ENCODE data around the gene PITPNC1. TPM values are rescaled to one million over a fixed set of nuclear protein-coding genes. Genes with fewer than 3 reads are reported as not detected.

Gene PITPNC1
- total RNA-seq, 1 donor from 2014 or later = 5.4 TPM

DNA sequence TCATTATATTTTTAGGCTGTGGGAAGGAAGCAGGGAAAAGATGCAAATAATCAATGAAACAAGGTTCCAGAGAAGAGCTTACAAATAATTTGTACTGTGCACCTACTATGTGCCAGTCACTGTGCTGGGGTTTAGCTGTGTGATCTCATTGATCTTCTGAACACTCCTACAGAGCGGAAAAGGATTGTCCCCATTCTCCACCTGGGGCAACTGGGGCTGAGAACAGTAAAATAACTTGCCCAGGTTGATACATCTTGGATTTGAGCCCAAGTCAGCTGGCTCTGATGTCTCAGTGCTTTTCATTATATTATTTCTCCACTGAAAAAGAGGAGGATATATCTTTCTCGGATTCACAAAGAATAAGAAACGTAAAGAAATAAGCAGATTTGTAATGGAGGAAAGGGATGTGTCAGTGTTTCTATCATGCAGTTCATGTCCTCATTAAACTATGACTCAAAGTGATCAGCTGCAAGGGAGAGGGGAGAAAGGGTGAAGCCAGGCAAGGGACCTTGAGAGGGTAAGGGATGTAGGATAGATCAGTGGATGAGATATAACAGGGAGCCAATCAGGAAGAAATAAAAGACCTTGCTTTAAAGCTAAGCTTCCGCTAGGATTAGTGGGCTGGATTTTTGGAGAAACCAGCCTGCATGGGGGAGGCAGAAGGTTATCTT is 197.0 kb downstream of the PITPNC1 start:
- H3K36me3 Mint-ChIP-seq (ENCODE audit: low read depth) = peaks cover 4% of the 10 kb centered on the region
- H3K4me3 Mint-ChIP-seq (ENCODE audit: unreplicated experiment) = no peak overlapping the region
- DNase-seq (ENCODE audit: low spot score) = no peak
- no peak overlapping the region for H3K27ac Mint-ChIP-seq (ENCODE audit: unreplicated experiment)
- no peaks in the 10 kb centered on the region for H3K9me3 Mint-ChIP-seq (ENCODE audit: low read depth)
- TF ChIP-seq, protein P1, sequence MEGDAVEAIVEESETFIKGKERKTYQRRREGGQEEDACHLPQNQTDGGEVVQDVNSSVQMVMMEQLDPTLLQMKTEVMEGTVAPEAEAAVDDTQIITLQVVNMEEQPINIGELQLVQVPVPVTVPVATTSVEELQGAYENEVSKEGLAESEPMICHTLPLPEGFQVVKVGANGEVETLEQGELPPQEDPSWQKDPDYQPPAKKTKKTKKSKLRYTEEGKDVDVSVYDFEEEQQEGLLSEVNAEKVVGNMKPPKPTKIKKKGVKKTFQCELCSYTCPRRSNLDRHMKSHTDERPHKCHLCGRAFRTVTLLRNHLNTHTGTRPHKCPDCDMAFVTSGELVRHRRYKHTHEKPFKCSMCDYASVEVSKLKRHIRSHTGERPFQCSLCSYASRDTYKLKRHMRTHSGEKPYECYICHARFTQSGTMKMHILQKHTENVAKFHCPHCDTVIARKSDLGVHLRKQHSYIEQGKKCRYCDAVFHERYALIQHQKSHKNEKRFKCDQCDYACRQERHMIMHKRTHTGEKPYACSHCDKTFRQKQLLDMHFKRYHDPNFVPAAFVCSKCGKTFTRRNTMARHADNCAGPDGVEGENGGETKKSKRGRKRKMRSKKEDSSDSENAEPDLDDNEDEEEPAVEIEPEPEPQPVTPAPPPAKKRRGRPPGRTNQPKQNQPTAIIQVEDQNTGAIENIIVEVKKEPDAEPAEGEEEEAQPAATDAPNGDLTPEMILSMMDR (IDR thresholded peaks at IDR 0.05) = no peak
- H3K4me1 Mint-ChIP-seq (ENCODE audit: low read depth) = no peaks in the 10 kb centered on the region
- peaks cover 3% of the 10 kb centered on the region for H3K27me3 Mint-ChIP-seq (ENCODE audit: low read depth)

DNA sequence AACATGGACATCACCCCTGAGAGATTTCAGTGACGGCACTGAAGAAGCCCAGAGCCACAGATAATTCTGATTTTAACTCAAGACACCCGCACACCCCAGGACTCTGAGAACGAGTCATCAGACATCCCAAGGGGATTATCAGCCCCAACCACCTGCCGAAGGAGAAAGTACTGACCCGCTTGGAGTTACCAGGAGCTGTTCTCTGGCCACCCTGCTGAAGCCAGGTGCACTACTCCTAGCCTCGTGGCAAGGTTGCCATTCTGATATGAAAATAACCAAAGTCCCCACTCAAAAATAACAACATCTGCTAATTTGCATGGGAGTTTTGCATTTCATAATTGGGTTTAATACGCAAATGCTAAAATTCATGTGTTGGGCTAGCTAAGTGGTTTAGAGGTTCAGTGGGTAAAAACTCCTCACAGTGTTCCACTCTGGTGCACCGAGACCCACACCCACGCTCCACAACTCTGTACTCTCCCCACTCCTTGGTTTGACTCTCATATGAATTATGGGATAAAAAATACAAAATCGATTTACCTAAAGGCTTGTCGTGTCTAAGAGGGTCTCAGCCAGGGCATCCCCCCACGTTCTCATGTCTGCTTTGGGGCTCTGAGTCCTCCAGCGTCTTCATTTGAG is 197.7 kb downstream of the PITPNC1 start:
- no peak overlapping the region for H3K4me3 Mint-ChIP-seq (ENCODE audit: unreplicated experiment)
- no peak for DNase-seq (ENCODE audit: low spot score)
- H3K4me1 Mint-ChIP-seq (ENCODE audit: low read depth) = no peaks in the 10 kb centered on the region
- peaks cover 3% of the 10 kb centered on the region for H3K27me3 Mint-ChIP-seq (ENCODE audit: low read depth)
- no peaks in the 10 kb centered on the region for H3K9me3 Mint-ChIP-seq (ENCODE audit: low read depth)
- no peak overlapping the region for H3K27ac Mint-ChIP-seq (ENCODE audit: unreplicated experiment)
- TF ChIP-seq, protein P1 (IDR thresholded peaks at IDR 0.05) = no peak
- peaks cover 4% of the 10 kb centered on the region for H3K36me3 Mint-ChIP-seq (ENCODE audit: low read depth)

DNA sequence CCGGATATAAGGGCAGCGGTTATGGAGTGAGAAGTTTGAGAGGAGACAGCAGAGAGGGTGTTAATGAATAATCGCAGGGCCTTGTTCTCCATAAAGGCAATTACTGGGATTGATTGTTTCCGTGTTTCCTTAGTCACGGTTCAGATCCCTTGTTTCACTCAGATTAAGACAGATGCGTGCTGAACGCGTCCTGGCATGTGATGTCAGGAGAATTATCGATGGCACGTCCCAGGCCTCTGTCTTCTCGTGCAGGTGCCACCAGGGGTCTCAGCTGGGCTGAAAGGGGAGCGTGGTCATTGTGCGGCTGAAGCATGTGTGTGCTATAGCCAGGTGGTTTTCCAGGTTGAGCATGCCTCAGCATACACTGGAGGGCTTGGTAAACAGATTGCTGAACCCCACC is 198.2 kb downstream of the PITPNC1 start:
- H3K4me1 Mint-ChIP-seq (ENCODE audit: low read depth) = no peaks in the 10 kb centered on the region
- H3K27me3 Mint-ChIP-seq (ENCODE audit: low read depth) = peaks cover 3% of the 10 kb centered on the region
- TF ChIP-seq, protein P1 (IDR thresholded peaks at IDR 0.05) = no peak
- no peaks in the 10 kb centered on the region for H3K9me3 Mint-ChIP-seq (ENCODE audit: low read depth)
- no peak overlapping the region for H3K27ac Mint-ChIP-seq (ENCODE audit: unreplicated experiment)
- DNase-seq (ENCODE audit: low spot score) = no peak
- no peak overlapping the region for H3K4me3 Mint-ChIP-seq (ENCODE audit: unreplicated experiment)
- peaks cover 4% of the 10 kb centered on the region for H3K36me3 Mint-ChIP-seq (ENCODE audit: low read depth)

DNA sequence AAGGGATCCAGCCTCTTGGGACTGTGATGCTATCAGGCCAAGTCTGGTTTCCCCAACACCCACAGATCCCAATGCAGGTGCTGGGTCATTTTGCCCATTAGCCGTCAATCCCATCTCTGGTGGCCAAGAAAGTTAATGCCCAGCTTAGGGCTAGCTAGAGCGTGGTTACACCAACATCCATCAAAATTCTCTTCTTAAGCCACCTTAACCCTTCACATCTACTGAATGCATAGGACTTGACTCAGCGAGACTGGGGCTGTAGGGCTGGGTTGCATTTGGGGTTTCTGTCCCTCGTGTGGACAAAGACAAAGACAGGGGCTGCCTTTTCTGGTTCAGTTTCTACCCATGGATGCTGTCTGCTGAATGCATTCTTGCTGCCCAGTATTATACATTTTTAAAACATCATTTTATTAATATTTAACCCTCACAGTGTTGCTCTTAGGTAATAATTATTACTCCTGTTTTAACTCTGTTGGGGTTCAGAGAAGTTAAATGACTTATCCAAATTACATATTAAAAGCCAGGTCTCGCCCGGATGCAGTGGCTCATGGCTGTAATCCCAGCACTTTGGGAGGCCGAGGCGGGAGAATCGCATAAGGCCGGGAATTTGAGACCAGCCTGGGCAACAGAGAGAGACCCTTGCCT is 199.5 kb downstream of the PITPNC1 start:
- no peaks in the 10 kb centered on the region for H3K9me3 Mint-ChIP-seq (ENCODE audit: low read depth)
- H3K36me3 Mint-ChIP-seq (ENCODE audit: low read depth) = peaks cover 4% of the 10 kb centered on the region
- no peaks in the 10 kb centered on the region for H3K4me1 Mint-ChIP-seq (ENCODE audit: low read depth)
- no peak for DNase-seq (ENCODE audit: low spot score)
- H3K4me3 Mint-ChIP-seq (ENCODE audit: unreplicated experiment) = no peak overlapping the region
- no peak overlapping the region for H3K27ac Mint-ChIP-seq (ENCODE audit: unreplicated experiment)
- TF ChIP-seq, protein P1 (IDR thresholded peaks at IDR 0.05) = no peak
- H3K27me3 Mint-ChIP-seq (ENCODE audit: low read depth) = peaks cover 3% of the 10 kb centered on the region

DNA sequence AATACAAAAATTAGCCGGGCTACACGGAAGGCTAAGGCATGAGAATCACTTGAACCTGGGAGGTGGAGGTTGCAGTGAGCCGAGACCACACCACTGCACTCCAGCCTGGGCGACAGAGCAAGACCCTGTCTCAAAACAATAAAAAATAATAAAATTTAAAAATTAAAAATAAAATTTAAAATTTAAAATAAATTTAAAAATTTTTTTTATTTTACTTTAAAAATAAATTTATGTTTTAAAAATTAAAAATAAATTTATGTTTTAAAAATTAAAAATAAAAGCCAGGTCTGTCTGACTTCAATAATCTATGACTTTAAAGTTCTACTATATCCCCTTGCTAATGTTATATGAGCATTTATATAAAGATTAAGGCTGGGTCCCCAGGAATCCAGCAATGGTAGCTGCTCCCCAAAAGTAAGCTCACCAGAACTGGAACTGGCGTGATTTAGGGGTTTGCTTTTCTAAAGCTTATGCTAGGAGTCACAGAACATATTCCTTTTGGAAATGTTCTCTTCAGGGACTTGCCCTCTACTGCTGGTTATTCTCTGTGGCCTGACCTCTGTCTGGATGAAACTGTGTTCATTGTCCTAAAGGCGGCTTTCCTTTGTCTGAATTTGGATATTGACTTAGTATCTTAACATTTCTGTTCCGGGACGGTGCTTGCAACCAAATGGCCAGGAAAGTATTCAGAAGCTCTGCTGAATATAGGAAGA is 200.5 kb downstream of the PITPNC1 start:
- TF ChIP-seq, protein P1 (IDR thresholded peaks at IDR 0.05) = no peak
- H3K4me1 Mint-ChIP-seq (ENCODE audit: low read depth) = no peaks in the 10 kb centered on the region
- DNase-seq (ENCODE audit: low spot score) = no peak
- H3K27ac Mint-ChIP-seq (ENCODE audit: unreplicated experiment) = no peak overlapping the region
- H3K36me3 Mint-ChIP-seq (ENCODE audit: low read depth) = peaks cover 4% of the 10 kb centered on the region
- no peaks in the 10 kb centered on the region for H3K9me3 Mint-ChIP-seq (ENCODE audit: low read depth)
- H3K4me3 Mint-ChIP-seq (ENCODE audit: unreplicated experiment) = no peak overlapping the region
- H3K27me3 Mint-ChIP-seq (ENCODE audit: low read depth) = peaks cover 3% of the 10 kb centered on the region
